Lung (tissue), 12 donors: Measurements from ENCODE around the gene VSIG10. TPM values are rescaled to one million over a fixed set of nuclear protein-coding genes. Genes with fewer than 3 reads are reported as not detected.

ENCODE experiments used
- ATAC-seq: fragments of 200-7000 bp; cut with Tn5 transposase; one replicate; pipeline ENCODE4 v1.9.1; 2020; ENCODE audit warnings: moderate number of reproducible peaks; ENCODE audit not compliant: insufficient read depth, low FRiP score
- DNase-seq, 3 donors: peaks; one replicate each; pipeline ENCODE4 v3.0.0-alpha.2; 2013 to 2017
- H3K27ac ChIP-seq, 2 donors: one replicate each; pipeline ENCODE4 v1.5.1; 2013; ENCODE audit warnings: mild to moderate bottlenecking in 2 of 2, moderate library complexity in 2 of 2, control low read depth in 1 of 2, inconsistent platforms in 1 of 2, low read depth in 1 of 2, low read length in 1 of 2
- H3K27me3 ChIP-seq, 3 donors: one replicate each; pipeline ENCODE4 v1.5.1; 2013; ENCODE audit warnings: low read length in 2 of 3; ENCODE audit not compliant: control insufficient read depth in 3 of 3, insufficient read depth in 3 of 3
- H3K36me3 ChIP-seq, 4 donors: one replicate each; pipeline ENCODE4 v1.5.1; 2013; ENCODE audit warnings: low read length in 4 of 4, mild to moderate bottlenecking in 1 of 4, moderate library complexity in 1 of 4; ENCODE audit not compliant: control insufficient read depth in 4 of 4, insufficient read depth in 4 of 4
- H3K4me1 ChIP-seq, 5 donors: one replicate each; pipeline ENCODE4 v1.5.1; 2013; ENCODE audit warnings: low read length in 5 of 5, mild to moderate bottlenecking in 2 of 5, moderate library complexity in 1 of 5; ENCODE audit not compliant: control insufficient read depth in 5 of 5, insufficient read depth in 5 of 5
- H3K4me3 ChIP-seq: one replicate; pipeline ENCODE4 v1.5.1; 2013; ENCODE audit warnings: mild to moderate bottlenecking, control low read depth, moderate library complexity
- H3K9ac ChIP-seq, 2 donors: one replicate each; pipeline ENCODE4 v1.5.1; 2013; ENCODE audit warnings: low read length in 2 of 2, control low read depth in 1 of 2; ENCODE audit not compliant: insufficient read depth in 1 of 2
- H3K9me3 ChIP-seq, 4 donors: one replicate each; pipeline ENCODE4 v1.5.1; 2013; ENCODE audit warnings: low read length in 3 of 4, mild to moderate bottlenecking in 1 of 4, moderate library complexity in 1 of 4; ENCODE audit not compliant: control insufficient read depth in 4 of 4, insufficient read depth in 3 of 4
- WGBS, 2 donors: extraction: QIAGEN DNeasy Blood & Tissue Kit; methylation state at CpG; one replicate each; pipeline ENCODE4 v1.1.7; 2013; 5-methylcytosine and 5-hydroxymethylcytosine counted together
- polyA plus RNA-seq, 2 donors: library from polyadenylated mRNA; stranded (reverse); fragments of 200-250 nt; gene quantifications; one replicate each; pipeline ENCODE4 v1.2.1, GENCODE V29; 2013
- total RNA-seq, 2 donors: library from RNA; depleted of rRNA in 1 of 2; stranded (reverse); fragments of >200 nt in 1 of 2; gene quantifications; one replicate each; pipeline ENCODE4 v1.2.1, GENCODE V29; 2014 to 2021
- TF ChIP-seq, protein P1 (sequence below): IDR thresholded peaks from 2 replicates; pipeline ENCODE4 v1.5.1; 2012; ENCODE audit warnings: mild to moderate bottlenecking; ENCODE audit errors: control extremely low read depth, extremely low read depth
- donor health status: control.
- donor health status: control.
- donor health status: Bipolar disorder and iron deficiency.
- donor health status: healthy.
- donor health status: DM: yes; HTN: yes; CAD: no.

VSIG10 gene
- total and polyA plus RNA-seq, 4 donors, result 11.0 to 51.4 (median 32.2) TPM

DNA sequence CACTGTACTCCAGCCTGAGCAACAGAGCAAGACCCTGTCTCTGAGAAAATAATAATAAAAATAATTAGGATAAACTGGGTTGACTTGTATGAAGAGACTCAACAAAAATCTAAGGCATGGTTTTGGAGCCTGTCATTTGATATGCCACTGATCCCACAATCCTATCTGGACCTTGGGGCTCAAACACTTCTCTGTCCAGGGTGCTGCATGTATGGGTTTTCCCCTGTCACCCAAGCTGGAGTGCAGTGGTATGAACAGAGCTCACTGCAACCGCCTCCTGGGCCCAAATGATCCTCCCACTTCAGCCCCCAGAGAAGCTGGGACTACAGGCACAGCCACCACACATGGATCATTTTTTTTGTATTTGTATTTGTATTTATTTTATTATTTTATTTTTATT lies 5.3 kb upstream of the VSIG10 start:
- no peak overlapping the region for H3K9ac ChIP-seq
- H3K36me3 ChIP-seq, result no peaks in the 10 kb centered on the region
- H3K27ac ChIP-seq, result no peak overlapping the region
- no peak overlapping the region for H3K4me3 ChIP-seq
- WGBS, 2 donors, result 89 to 100% methylated on average over 1 of the region's 1 CpG
- H3K27me3 ChIP-seq, result no peaks in the 10 kb centered on the region
- ATAC-seq (no peak), DNase-seq (peak in 1 of 3 donors; percentile 5)
- H3K9me3 ChIP-seq, result no peaks in the 10 kb centered on the region
- H3K4me1 ChIP-seq, result peaks cover 0 to 4% (median 0%) of the 10 kb centered on the region in 5 donors
- TF ChIP-seq, protein P1, sequence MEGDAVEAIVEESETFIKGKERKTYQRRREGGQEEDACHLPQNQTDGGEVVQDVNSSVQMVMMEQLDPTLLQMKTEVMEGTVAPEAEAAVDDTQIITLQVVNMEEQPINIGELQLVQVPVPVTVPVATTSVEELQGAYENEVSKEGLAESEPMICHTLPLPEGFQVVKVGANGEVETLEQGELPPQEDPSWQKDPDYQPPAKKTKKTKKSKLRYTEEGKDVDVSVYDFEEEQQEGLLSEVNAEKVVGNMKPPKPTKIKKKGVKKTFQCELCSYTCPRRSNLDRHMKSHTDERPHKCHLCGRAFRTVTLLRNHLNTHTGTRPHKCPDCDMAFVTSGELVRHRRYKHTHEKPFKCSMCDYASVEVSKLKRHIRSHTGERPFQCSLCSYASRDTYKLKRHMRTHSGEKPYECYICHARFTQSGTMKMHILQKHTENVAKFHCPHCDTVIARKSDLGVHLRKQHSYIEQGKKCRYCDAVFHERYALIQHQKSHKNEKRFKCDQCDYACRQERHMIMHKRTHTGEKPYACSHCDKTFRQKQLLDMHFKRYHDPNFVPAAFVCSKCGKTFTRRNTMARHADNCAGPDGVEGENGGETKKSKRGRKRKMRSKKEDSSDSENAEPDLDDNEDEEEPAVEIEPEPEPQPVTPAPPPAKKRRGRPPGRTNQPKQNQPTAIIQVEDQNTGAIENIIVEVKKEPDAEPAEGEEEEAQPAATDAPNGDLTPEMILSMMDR, result no peak

DNA sequence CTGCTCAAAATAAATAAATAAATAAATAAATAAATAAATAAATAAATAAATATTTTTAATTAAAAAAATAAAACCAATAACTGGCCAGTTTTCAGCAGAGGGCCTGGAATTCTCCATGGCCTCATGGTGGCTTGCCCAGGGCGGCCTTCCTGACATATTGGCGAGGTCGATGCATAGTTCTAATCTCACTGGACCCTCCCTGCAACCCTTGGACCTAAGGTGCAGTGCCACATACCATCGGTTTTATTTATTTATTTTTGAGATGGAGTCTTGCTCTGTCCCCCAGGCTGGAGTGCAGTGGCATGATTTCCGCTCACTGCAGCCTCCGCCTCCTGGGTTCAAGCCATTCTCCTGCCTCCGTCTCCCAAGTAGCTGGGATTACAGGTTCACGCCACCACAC lies 3.9 kb upstream of the VSIG10 start:
- Histone ChIP-seq H3K9ac (no peak overlapping the region), H3K36me3 (no peaks in the 10 kb centered on the region), H3K9me3 (no peaks in the 10 kb centered on the region), H3K4me1 (peaks cover 0 to 7% (median 0%) of the 10 kb centered on the region in 5 donors), H3K27ac (no peak overlapping the region), H3K4me3 (no peak overlapping the region), H3K27me3 (no peaks in the 10 kb centered on the region)
- DNase-seq (no peak), ATAC-seq (no peak)
- 96 to 98% methylated on average over 8 of the region's 8 CpGs for WGBS, 2 donors
- TF ChIP-seq, protein P1, result no peak

DNA sequence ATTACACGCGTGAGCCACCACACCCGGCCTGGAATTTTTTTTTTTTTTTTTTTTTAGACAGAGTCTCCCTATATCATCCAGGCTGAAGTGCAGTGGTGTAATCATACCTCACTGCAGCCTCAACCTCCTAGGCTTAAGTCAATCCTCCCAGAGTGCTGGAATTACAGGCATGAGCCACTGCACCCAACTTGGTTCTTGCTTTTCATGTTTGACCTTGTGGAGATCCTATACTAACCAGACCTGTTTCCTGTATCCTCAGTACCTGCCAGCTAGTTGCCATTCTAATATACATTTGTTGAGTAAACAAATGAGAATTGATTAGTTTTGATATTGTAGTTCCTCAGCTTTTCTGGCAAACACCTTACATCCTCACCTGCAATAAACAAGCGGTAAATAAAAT lies 3.2 kb upstream of the VSIG10 start:
- Histone ChIP-seq H3K4me3 (no peak overlapping the region), H3K4me1 (peaks cover 0 to 7% (median 0%) of the 10 kb centered on the region in 5 donors), H3K36me3 (no peaks in the 10 kb centered on the region), H3K9me3 (no peaks in the 10 kb centered on the region), H3K27ac (no peak overlapping the region), H3K9ac (no peak overlapping the region), H3K27me3 (no peaks in the 10 kb centered on the region)
- TF ChIP-seq, protein P1, result no peak
- 79 to 94% methylated on average over 4 of the region's 4 CpGs for WGBS, 2 donors
- ATAC-seq (no peak), DNase-seq (no peak)

DNA sequence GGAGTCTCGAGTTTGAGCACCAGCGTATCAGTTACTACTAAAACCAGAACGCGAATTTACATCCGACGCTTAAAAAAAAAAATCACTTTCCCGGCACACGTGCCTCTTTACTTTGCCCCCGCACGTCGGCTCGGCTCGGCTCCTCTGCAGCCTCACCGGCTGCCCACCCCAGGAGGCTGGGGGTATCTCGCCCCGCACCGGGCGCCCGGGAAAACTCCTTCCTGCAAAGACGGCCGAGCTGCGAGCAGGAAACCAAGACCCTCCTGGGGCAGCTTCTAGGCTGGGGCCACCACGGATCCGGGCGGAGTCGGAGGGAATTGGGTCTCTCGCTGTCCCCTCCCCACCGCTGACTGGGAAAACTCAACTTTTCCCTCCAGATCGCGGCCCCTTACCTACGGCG lies 610 bp downstream of the VSIG10 start:
- DNase-seq, result peak; percentile 42 to 54 (median 45)
- Histone ChIP-seq H3K9ac (peak overlapping the region; percentile 11 to 38), H3K9me3 (no peaks in the 10 kb centered on the region), H3K4me1 (peaks cover 0 to 7% (median 0%) of the 10 kb centered on the region in 5 donors), H3K27ac (peak overlapping the region; percentile 38 to 84), H3K4me3 (peak overlapping the region; percentile 46), H3K36me3 (no peaks in the 10 kb centered on the region), H3K27me3 (no peaks in the 10 kb centered on the region)
- 0 to 1% methylated on average over 32 of the region's 32 CpGs for WGBS, 2 donors
- TF ChIP-seq, protein P1, result no peak
- ATAC-seq, result peak; percentile 5
